ENCODE measurements around the gene SDC1. TPM values are rescaled to one million over a fixed set of nuclear protein-coding genes. Genes with fewer than 3 reads are reported as not detected.

Gene SDC1
- total RNA-seq, 1 donor from 2014 or later: 184 TPM

DNA sequence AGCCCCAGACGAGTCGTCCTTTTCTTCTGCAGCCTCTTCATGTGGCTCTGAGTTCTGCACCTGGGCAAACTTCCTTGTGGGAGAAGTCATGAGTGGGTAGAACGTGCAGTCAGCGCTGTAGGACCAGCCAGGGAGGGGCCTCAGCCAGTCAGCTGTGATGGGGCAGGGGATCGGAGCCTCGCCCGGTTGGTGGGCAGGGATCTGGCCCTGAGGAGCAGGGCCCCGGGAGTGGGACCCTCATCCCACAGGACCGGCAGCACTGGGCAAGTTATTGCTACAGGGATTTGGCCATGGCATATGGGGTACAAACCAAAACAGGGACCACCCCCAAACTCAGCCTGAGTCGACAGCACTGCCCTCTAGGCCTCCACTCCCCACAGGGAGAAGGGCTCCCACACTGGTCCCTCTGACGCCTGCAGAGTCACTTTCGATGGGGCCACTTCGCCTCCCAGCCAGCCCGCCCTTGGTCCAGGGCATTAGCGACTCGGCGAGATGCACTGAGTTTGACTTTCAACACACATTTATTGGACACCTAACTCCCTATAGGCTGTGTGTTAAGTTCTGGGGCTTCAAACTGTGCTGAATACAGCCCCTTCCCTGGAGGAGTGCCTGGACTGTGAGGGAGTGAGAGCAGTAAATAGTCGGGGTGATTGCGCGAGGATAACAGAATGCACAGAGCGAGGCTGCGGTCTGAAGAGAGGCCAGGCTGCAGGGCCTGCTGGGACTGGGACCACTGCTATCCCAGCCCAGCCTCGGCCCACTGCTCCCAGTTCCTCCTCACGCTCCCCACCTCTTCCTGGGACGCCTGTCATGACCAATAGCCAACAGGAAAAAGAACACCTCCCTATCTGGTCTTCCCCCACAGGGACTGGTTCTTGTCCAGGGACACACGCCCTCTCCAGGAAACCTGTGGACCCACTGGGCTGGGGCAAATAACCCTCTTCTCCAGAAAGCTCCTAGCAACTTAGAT, 55.9 kb downstream of the SDC1 start:
- H3K27ac ChIP-seq: peak overlapping the region; percentile 40
- DNase-seq (ENCODE audit: extremely low spot score in 2 of 2): no peak

DNA sequence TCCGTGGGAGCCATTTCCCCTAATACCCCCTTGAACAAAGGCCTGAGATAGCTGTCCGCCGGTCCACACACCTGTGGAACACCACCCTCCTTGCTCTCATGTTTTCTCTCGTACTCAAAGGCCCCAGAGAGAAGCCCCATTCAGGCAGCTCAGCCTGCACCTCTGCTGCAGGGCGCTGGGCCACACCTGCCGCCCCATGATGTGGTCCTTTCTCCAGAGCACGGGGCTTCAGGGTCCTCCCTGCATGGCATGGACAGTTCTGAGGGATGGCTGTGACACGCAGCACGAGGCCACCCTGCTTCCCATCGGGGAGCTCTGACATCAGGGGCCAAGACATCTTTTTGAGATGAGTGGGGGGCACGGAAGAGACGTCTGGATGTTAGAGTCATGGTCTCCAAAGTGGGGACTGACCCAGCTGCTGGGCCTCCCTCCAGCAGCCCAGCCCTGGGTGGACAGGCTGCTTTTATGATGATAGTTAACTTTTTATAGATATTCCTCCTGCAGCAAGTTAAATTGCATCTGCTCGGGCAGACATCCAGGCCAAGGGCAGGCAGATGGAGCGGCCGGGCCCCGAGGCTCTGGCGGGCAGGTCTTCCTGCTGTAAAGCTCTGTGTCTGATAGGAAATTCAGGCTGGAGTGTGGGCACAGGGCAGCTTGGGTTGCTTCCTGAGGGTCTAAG, 56.7 kb downstream of the SDC1 start:
- peaks cover 47% of the 10 kb centered on the region for H3K4me1 ChIP-seq
- H3K9me3 ChIP-seq: no peaks in the 10 kb centered on the region
- H3K27me3 ChIP-seq: no peaks in the 10 kb centered on the region
- intact Hi-C loops (cut with DNase I): no loop called here
- no peak for DNase-seq (ENCODE audit: extremely low spot score in 2 of 2)
- H3K27ac ChIP-seq: peak overlapping the region; percentile 40
- no peak overlapping the region for H3K4me3 ChIP-seq
- no peak for TF ChIP-seq POLR2A (IDR thresholded peaks at IDR 0.05)
- TF ChIP-seq POLR2AphosphoS5 (IDR thresholded peaks at IDR 0.05; ENCODE audit: insufficient read depth in 1 of 2, low read depth in 1 of 2): peak in 1 of 2 donors; percentile 29
- no peaks in the 10 kb centered on the region for H3K36me3 ChIP-seq

More for the DNA sequence above, 55.9 kb downstream of the SDC1 start:
- Histone ChIP-seq H3K36me3 (no peaks in the 10 kb centered on the region), H3K4me1 (peaks cover 47% of the 10 kb centered on the region), H3K9me3 (no peaks in the 10 kb centered on the region), H3K27me3 (no peaks in the 10 kb centered on the region), H3K4me3 (no peak overlapping the region)
- TF ChIP-seq, protein P1, sequence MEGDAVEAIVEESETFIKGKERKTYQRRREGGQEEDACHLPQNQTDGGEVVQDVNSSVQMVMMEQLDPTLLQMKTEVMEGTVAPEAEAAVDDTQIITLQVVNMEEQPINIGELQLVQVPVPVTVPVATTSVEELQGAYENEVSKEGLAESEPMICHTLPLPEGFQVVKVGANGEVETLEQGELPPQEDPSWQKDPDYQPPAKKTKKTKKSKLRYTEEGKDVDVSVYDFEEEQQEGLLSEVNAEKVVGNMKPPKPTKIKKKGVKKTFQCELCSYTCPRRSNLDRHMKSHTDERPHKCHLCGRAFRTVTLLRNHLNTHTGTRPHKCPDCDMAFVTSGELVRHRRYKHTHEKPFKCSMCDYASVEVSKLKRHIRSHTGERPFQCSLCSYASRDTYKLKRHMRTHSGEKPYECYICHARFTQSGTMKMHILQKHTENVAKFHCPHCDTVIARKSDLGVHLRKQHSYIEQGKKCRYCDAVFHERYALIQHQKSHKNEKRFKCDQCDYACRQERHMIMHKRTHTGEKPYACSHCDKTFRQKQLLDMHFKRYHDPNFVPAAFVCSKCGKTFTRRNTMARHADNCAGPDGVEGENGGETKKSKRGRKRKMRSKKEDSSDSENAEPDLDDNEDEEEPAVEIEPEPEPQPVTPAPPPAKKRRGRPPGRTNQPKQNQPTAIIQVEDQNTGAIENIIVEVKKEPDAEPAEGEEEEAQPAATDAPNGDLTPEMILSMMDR (IDR thresholded peaks at IDR 0.05): no peak
- TF ChIP-seq POLR2A (IDR thresholded peaks at IDR 0.05): no peak
- TF ChIP-seq POLR2AphosphoS5 (IDR thresholded peaks at IDR 0.05; ENCODE audit: insufficient read depth in 1 of 2, low read depth in 1 of 2): peak in 1 of 2 donors; percentile 9
- intact Hi-C loops (cut with DNase I): no loop called here

- TF ChIP-seq POLR2A (IDR thresholded peaks at IDR 0.05) (no peak), POLR2AphosphoS5 (IDR thresholded peaks at IDR 0.05; ENCODE audit: insufficient read depth in 1 of 2, low read depth in 1 of 2) (no peak)
- TF ChIP-seq, protein P1 (IDR thresholded peaks at IDR 0.05): no peak
- Histone ChIP-seq H3K4me1 (peaks cover 47% of the 10 kb centered on the region), H3K36me3 (no peaks in the 10 kb centered on the region), H3K9me3 (no peaks in the 10 kb centered on the region), H3K27me3 (no peaks in the 10 kb centered on the region), H3K27ac (no peak overlapping the region), H3K4me3 (no peak overlapping the region)
- DNase-seq (ENCODE audit: extremely low spot score in 2 of 2): no peak
- intact Hi-C loops (cut with DNase I): no loop called here
These were observed 57.6 kb downstream of the SDC1 start for GRCh38 chr2:20167356-20167755.

GRCh38 chr2:20165677-20166509, 59.0 kb downstream of the SDC1 start:
- H3K4me1 ChIP-seq: peaks cover 38% of the 10 kb centered on the region
- no peak for DNase-seq (ENCODE audit: extremely low spot score in 2 of 2)
- H3K36me3 ChIP-seq: no peaks in the 10 kb centered on the region
- no peak overlapping the region for H3K4me3 ChIP-seq
- TF ChIP-seq POLR2AphosphoS5 (IDR thresholded peaks at IDR 0.05; ENCODE audit: insufficient read depth in 1 of 2, low read depth in 1 of 2) (no peak), POLR2A (IDR thresholded peaks at IDR 0.05) (no peak)
- TF ChIP-seq, protein P1 (IDR thresholded peaks at IDR 0.05): no peak
- no peak overlapping the region for H3K27ac ChIP-seq
- H3K27me3 ChIP-seq: no peaks in the 10 kb centered on the region
- no peaks in the 10 kb centered on the region for H3K9me3 ChIP-seq
- intact Hi-C loops (cut with DNase I): no loop called here

Data from vagina (tissue), 2 donors.